ENCODE measurements around the gene GSTA3. TPM values are rescaled to one million over a fixed set of nuclear protein-coding genes. Genes with fewer than 3 reads are reported as not detected.
"Not testable (repeated sequence)": the region's sequence is repeated elsewhere in the genome, so short reads cannot be mapped to it uniquely, and the experiment has no call there.

Gene GSTA3
- total RNA-seq, 1 donor from 2014 or later = not detected

DNA sequence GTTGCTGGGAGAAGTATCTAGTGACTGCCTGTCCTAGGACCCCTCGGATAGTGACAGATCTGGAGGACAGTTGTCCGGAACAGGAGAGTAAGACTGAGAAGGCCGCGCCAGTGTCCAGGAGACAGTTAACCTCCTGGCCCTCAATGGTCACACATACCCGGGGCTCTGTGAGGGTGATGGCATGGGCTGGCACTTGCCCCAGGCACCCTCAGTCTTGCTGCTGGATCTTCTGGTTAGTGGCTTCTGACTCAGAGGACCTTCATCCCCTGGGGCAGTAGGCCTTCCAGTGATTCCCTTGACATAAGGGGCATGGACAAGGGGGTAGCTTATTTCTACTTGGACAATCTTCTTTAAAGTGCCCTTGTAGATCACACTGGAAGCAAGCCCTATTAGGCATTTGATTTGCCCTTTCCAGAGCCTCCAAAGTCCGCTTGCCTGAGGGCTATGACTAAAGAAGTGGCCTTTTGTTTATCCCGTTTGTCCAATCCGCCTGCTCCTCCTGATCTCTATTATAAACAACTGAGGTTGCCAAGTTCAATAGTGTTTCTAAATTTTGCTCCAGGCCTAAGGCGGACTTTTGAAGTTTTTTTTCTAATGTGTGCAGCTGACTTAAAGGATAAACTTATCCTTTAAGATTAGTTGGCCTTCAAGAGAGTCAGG lies 8.7 kb upstream of the GSTA3 start:
- DNase-seq (ENCODE audit: low spot score) = not testable (repeated sequence)

DNA sequence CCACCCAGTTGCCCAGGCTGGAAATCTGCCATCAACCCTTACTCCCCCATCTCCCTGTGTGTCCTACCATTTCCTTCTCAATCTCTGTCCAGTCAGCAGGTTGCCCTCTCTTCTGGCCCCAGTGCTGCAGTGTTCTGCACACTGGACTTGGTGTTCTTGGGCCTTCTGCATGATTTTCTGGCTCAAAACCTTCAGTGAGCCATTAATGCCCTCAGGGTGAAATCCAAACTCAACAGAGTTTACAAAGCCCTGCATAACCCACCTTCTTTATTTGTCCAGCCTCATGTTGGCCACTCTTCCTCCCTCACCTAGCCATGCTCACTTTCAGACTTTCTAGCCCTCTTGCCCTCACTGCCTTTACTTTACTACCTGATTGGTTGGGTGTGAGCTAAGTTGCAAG lies 5.0 kb upstream of the GSTA3 start:
- DNase-seq (ENCODE audit: low spot score) = no peak
- intact Hi-C loops (cut with DNase I) = no loop called here

More for the DNA sequence above, 8.7 kb upstream of the GSTA3 start:
- intact Hi-C loops (cut with DNase I) = not testable (repeated sequence)

DNA sequence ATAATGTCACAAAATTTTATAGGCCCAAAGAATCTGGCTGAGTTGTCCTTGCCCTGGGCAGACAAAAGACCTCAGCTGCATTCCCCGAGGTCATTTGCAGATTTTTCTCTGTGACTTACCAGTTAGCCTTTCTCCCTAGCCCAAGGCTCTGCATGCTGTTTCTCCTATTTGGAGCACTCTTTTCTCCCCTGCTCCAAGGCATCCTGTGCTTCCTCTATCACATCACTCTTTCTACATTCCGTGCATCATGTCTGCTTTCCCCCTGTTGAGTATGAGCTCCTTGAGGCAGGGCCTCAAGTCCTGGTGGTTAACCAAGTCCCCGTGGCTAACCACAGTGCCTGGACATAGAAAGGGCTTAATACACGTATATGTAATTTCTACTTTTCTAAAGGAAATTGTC lies 593 bp upstream of the GSTA3 start:
- intact Hi-C loops (cut with DNase I) = no loop called here
- no peak for DNase-seq (ENCODE audit: low spot score)

DNA sequence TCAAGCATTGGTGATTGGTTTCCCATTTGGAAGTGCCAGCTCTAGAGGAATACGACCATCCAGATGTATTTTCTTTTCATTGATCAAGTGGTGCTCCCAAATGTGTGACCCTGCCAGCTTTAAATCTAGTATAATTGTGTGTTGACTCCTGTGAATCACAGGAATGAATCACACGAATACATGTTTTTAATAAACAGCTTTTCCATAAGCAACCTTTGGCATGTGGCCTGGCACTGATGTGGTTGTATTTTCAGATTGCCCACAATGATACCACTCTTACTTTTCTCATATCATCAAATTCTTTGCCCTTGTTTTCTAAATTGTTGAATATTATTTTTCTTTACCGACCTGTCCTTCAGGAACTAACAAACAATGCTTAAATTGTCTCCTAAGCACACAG lies 367 bp downstream of the GSTA3 start:
- intact Hi-C loops (cut with DNase I) = no loop called here
- DNase-seq (ENCODE audit: low spot score) = no peak

DNA sequence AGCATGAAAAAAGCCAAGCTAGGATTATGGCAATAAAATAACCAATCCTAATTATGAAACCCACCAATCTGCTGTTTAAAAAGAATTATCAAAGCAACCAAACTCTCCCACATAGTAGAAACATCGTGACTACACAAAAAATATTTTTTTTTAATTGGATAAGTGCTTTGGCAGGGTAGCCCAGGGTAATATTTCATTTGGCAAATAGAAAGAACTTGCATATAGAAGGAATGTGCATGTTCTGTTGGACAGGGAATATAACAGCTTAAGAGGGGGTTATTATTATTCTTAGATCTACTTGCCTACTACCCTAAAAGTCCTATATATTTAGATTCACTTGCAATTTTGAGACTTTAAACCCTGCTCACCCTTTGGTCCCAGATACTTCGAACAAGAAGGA lies 972 bp downstream of the GSTA3 start:
- no peak for DNase-seq (ENCODE audit: low spot score)
- intact Hi-C loops (cut with DNase I) = no loop called here

DNA sequence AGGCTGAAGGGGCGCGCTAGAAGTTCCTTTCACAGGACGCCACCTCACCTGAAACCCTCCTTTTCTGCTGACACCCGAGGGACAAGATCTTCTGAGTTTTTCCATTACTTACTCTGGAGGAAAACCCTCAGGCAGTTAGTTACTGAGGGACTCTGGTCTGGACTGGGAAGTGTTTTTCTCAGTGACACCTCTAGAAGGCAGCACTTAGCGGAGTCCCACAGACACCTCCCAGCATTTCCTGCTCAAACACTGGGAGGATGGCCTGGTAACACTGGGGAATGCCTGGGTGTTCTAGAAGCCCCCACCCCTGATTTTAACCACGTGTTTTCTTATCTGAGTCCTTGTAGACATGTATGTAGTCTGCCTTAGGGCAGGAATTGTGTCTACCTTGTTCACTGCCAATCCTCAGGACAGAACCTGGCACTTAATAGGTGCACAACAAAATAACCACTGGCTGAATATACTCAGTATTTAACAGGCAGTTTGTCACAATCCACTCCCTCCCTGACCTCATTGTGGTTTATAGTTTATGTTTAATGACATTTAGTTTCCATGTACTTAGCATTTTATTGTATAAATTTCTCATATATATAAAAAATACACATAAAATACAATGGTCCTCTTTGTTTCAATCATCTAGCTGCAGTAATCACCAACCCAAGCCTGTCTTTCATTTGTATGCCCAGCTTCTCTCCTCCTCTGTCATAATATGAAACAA lies 4.8 kb downstream of the GSTA3 start:
- DNase-seq (ENCODE audit: low spot score) = no peak
- intact Hi-C loops (cut with DNase I) = no loop called here

- intact Hi-C loops (cut with DNase I) = no loop called here
- DNase-seq (ENCODE audit: low spot score) = no peak
These were observed 9.0 kb downstream of the GSTA3 start for GRCh38 chr6:52900536-52900935.

DNA sequence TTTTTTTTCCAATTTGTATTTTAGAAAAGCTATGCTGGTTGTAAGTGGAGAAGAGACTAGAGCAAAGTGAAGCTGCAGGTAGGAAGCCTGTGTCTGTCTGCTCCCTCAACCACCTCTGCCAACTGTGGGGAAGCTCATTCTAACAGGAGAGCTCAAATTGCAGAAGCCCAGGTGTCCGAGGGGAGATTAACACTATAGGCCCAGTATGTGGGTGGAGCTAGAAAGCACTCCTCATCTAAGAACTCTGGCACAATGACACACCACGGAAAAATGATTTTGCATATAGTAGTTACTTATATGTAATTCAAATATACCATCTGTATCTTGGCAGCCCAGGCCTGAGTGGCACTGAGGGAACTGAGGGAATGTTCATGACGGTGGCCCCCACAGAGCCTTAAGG lies 13.7 kb downstream of the GSTA3 start:
- DNase-seq (ENCODE audit: low spot score); intact Hi-C loops (cut with DNase I): not testable (repeated sequence)

DNA sequence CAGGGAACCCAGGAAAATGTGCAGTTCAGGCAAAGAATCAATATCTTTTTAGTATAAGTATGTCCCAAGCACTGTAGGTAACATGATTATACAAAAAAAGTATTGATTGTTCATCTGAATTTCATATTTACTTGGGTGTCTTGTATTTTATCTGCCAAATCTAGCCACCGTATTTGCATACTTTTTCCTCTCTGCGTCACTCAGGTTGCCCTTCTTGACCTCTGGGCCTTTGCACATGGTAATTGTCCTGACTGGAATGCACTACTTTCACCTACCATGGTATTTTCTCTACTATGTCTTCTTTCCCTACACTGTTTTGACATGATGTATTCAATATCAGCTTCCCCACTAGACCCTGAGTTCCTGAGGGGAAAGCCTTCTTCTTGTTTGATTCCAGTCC lies 15.2 kb downstream of the GSTA3 start:
- intact Hi-C loops (cut with DNase I) = no loop called here
- DNase-seq (ENCODE audit: low spot score) = no peak

GRCh38 chr6:52893803-52894202 lies 15.7 kb downstream of the GSTA3 start:
- no peak for DNase-seq (ENCODE audit: low spot score)
- intact Hi-C loops (cut with DNase I) = no loop called here

DNA sequence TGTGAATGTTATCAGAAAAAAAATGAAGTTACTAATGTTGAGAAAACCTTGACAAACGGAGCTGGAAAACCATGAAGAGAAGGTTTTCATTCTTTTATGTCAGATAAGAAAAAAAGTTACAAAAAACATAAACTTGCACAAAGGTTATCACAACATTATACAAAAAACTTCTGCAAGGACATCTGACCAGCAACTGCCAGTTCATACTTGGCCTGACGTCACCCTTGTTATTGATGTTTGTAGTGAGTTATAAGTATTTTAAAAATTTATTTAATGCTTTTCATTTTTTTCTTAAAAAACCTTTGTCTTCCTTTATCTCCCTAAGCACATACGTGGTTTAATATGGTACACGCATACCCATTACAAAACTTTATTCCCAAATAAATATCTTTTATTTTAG lies 16.3 kb downstream of the GSTA3 start:
- DNase-seq (ENCODE audit: low spot score) = no peak
- intact Hi-C loops (cut with DNase I) = no loop called here

GRCh38 chr6:52890018-52890417 lies 19.5 kb downstream of the GSTA3 start:
- intact Hi-C loops (cut with DNase I) = no loop called here
- no peak for DNase-seq (ENCODE audit: low spot score)

DNA sequence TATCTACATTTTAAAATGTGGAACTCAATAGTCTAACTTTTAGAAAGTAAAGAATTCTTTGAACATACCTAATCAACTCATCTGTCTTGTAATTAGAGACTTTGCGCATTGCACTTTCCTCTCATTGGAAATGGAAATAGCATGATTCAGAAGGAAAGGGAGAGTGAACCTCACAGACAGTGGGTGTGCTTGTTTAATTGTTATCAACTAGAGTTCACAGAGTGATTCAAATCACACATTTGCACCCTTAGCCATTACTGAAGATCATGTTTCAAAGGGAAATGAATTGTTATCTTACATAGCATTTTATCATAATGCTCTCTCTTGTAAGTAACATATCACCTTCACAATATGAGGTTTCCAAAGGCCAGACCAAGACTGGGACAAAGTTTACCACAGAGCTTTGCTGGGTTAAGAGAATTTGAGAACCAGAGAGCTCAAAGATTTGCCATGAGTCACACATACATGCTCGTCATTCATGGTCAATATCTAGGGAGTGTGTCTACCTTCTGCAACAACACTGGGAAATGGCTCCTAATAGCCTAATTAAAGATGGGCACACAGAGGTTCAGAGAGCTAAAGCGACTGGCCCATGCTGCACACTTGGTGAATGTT lies 21.5 kb downstream of the GSTA3 start:
- no peak for DNase-seq (ENCODE audit: low spot score)
- intact Hi-C loops (cut with DNase I) = no loop called here

DNA sequence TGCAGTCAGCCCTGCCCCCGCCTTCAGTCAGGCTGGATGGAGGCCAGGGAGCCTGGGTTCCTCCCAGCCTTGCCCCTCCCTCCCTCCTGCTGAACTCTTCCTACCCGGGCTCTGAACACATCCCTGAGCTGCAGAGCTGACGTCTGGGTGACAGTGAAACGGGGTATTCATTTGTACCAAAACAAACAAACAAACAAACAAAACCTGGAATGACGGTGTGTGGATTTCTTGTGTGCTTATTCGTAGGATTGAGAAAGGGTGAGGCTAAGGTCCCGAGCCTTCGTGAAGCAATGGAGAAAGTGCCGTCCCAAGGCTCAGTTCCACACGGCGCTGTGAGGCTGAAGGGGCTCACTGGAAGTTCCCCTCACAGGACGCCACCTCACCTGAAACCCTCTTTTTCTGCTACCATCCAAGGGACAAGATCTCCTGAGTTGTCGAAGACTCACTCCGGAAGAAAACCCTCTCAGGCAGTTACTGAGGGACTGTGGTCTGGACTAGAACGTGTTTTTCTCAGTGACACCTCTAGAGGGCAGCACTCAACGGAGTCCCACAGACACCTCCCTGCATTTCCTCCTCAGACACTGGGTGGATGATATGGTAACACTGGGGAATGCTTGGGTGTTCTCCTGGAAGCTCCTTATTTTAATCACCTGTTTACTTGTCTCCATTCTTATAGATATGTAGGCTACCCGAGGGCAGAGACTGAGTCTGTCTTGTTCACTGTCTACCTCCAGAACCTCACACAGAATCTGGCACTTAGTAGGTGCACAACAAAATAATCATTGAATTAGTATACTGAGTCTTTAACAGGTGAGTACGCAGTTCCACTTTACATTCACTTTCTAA lies 27.3 kb downstream of the GSTA3 start:
- intact Hi-C loops (cut with DNase I) = loop anchor here (5.0 kb wide), 2 partner anchors 105 to 185 kb away; partner anchors contain the start of gene FBXO9
- no peak for DNase-seq (ENCODE audit: low spot score)

DNA sequence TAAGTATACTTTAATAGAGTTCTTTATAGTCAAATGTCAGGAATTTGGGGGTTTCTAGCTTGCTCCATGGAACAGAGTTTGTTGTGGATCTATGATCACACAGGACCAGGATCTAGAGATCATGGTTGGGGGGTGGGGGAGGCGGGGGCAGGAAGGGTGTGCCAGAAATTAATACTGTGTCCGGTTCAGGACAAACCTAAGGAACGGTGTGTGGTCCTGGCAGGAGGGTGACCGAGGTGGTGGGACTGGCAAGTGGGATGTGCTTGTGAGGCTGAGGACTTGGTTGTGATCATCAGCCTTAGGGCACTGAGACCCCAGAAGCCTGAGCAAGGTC lies 27.9 kb downstream of the GSTA3 start:
- DNase-seq (ENCODE audit: low spot score) = no peak
- intact Hi-C loops (cut with DNase I) = loop anchor here (5.0 kb wide), 2 partner anchors 106 to 186 kb away; partner anchors contain the start of gene FBXO9

DNA sequence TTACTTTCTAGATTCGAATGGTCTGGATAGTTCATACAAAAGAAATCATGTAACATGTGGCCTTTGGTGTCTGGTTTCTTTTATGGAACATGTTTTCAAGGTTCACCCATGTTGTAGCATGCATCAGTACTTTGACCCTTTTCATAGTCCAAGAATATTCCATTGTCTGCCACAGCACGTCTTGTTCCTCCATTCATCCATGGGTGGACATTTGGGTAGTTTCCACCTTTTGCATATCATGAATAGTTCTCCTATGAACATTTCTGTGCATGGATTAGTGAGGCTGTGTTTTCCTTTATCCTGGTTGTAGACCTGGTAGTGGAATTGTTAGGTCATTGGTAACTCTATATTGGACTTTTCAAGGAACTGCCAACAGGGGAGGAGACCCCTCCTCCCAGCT lies 31.7 kb downstream of the GSTA3 start:
- intact Hi-C loops (cut with DNase I) = no loop called here
- no peak for DNase-seq (ENCODE audit: low spot score)

- no peak for DNase-seq (ENCODE audit: low spot score)
- intact Hi-C loops (cut with DNase I) = no loop called here
These were observed 32.3 kb downstream of the GSTA3 start for GRCh38 chr6:52877168-52877567.

- intact Hi-C loops (cut with DNase I) = no loop called here
- no peak for DNase-seq (ENCODE audit: low spot score)
These were observed 33.3 kb downstream of the GSTA3 start for GRCh38 chr6:52876056-52876787.

GRCh38 chr6:52872031-52872430 lies 37.5 kb downstream of the GSTA3 start:
- DNase-seq (ENCODE audit: low spot score) = no peak
- intact Hi-C loops (cut with DNase I) = no loop called here

- intact Hi-C loops (cut with DNase I) = no loop called here
These were observed 37.9 kb downstream of the GSTA3 start for GRCh38 chr6:52871621-52872020.

More at GRCh38 chr6:52871621-52872020, 37.9 kb downstream of the GSTA3 start:
- DNase-seq (ENCODE audit: low spot score) = no peak
